ENCODE data around the gene THAP4. TPM values are rescaled to one million over a fixed set of nuclear protein-coding genes. Genes with fewer than 3 reads are reported as not detected.

The THAP4 gene
- total RNA-seq, 1 donor from 2014 or later = 46.0 TPM

DNA sequence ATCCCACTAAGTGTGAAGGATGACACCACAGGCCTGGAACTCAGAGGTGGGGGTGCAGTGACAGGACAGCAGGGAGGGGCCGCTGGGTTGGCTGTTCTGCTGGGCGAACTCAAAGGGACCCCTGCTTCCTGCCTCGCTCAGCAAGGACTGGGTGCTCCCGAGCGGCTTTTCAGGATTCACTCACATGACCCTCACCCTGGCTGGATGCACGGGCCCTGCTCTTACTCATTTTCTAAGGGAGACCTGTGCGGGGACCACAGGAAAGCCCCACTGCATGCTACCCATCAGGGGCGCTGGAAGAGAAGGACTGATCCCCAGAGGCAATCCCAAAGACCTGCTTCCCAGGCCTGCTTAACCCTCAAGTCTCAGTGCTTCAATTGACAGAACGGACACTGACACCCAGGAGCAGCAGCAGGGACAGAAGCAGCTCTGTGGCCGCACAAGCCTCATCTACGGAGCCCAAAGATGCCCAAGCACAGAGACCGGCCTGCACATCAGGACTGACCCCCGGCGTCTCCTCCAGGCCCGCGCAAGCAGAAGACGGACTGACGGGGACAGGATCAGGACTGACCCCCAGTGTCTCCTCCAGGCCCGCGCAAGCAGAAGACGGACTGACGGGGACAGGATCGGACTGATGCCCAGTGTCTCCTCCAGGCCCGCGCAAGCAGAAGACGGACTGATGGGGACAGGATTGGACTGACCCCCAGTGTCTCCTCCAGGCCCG, 29.6 kb downstream of the THAP4 start:
- Histone ChIP-seq H3K4me1 (ENCODE audit: insufficient read depth, low read length) (peaks cover 6% of the 10 kb centered on the region), H3K4me2 (ENCODE audit: low read length) (no peak overlapping the region), H3K27me3 (ENCODE audit: insufficient read depth, low read length) (no peaks in the 10 kb centered on the region), H4K20me1 (ENCODE audit: insufficient read depth, low read length) (peaks cover 18% of the 10 kb centered on the region), H3K79me2 (ENCODE audit: insufficient read depth, low read length) (peaks cover 44% of the 10 kb centered on the region), H2AFZ (ENCODE audit: low read depth, low read length) (no peak overlapping the region), H3K4me3 (ENCODE audit: insufficient read depth, low read depth, low read length) (no peak overlapping the region), H3K9ac (ENCODE audit: low read length) (no peak overlapping the region), H3K36me3 (ENCODE audit: insufficient read depth, low read length) (peaks cover 4% of the 10 kb centered on the region), H3K9me3 (ENCODE audit: insufficient read depth, low read depth, low read length) (no peaks in the 10 kb centered on the region), H3K27ac (ENCODE audit: low read depth, low read length) (no peak overlapping the region)
- Mint-ChIP-seq H3K36me3 (ENCODE audit: low read depth, unreplicated experiment) (peaks cover 13% of the 10 kb centered on the region), H3K27me3 (ENCODE audit: low read depth, unreplicated experiment) (no peaks in the 10 kb centered on the region), H3K4me3 (ENCODE audit: unreplicated experiment) (no peak overlapping the region), H3K27ac (ENCODE audit: unreplicated experiment) (no peak overlapping the region), H3K9me3 (ENCODE audit: unreplicated experiment) (no peaks in the 10 kb centered on the region), H3K4me1 (ENCODE audit: low read depth, unreplicated experiment) (peaks cover 9% of the 10 kb centered on the region)
- FAIRE-seq = no peak
- no peak for TF ChIP-seq EZH2 (IDR thresholded peaks at IDR 0.05; ENCODE audit: insufficient read depth, low read length)
- no peak for TF ChIP-seq CTCF (IDR thresholded peaks at IDR 0.05; ENCODE audit: insufficient read depth, low read depth, low read length)
- no peak for DNase-seq (ENCODE audit: low read depth)

- no peak for TF ChIP-seq EZH2 (IDR thresholded peaks at IDR 0.05; ENCODE audit: insufficient read depth, low read length)
- TF ChIP-seq CTCF (IDR thresholded peaks at IDR 0.05; ENCODE audit: insufficient read depth, low read depth, low read length) = no peak
- peaks cover 18% of the 10 kb centered on the region for H3K36me3 Mint-ChIP-seq (ENCODE audit: low read depth, unreplicated experiment)
- no peak overlapping the region for H3K27ac Mint-ChIP-seq (ENCODE audit: unreplicated experiment)
- Histone ChIP-seq H3K4me3 (ENCODE audit: insufficient read depth, low read depth, low read length) (no peak overlapping the region), H3K79me2 (ENCODE audit: insufficient read depth, low read length) (peaks cover 35% of the 10 kb centered on the region), H4K20me1 (ENCODE audit: insufficient read depth, low read length) (peaks cover 11% of the 10 kb centered on the region), H3K36me3 (ENCODE audit: insufficient read depth, low read length) (peaks cover 5% of the 10 kb centered on the region), H3K4me2 (ENCODE audit: low read length) (no peak overlapping the region), H3K9me3 (ENCODE audit: insufficient read depth, low read depth, low read length) (no peaks in the 10 kb centered on the region), H2AFZ (ENCODE audit: low read depth, low read length) (no peak overlapping the region), H3K9ac (ENCODE audit: low read length) (no peak overlapping the region), H3K4me1 (ENCODE audit: insufficient read depth, low read length) (peaks cover 6% of the 10 kb centered on the region), H3K27ac (ENCODE audit: low read depth, low read length) (no peak overlapping the region), H3K27me3 (ENCODE audit: insufficient read depth, low read length) (no peaks in the 10 kb centered on the region)
- FAIRE-seq (no peak), DNase-seq (ENCODE audit: low read depth) (no peak)
- peaks cover 9% of the 10 kb centered on the region for H3K4me1 Mint-ChIP-seq (ENCODE audit: low read depth, unreplicated experiment)
- no peaks in the 10 kb centered on the region for H3K9me3 Mint-ChIP-seq (ENCODE audit: unreplicated experiment)
- H3K4me3 Mint-ChIP-seq (ENCODE audit: unreplicated experiment) = no peak overlapping the region
- H3K27me3 Mint-ChIP-seq (ENCODE audit: low read depth, unreplicated experiment) = no peaks in the 10 kb centered on the region
These were observed 30.8 kb downstream of the THAP4 start for GRCh38 chr2:241606186-241606585.

DNA sequence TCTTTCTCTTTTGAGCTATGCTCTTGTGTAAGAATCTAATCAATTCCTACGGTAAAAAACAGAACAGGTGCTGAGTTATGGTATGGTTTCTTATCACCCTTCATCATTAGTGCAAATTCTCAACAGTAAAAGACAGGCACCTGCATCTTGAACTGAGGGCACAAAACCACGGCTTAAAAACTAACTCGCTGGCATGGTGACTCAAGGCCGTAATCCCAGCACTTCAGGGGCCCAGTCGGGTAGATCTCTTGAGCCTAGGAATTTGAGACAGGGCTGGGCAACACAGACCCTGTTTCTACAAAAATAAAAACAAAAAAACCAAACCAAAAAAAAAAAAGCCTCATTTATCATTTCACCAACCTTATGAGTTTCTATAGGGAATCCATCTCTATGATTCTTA, 33.3 kb downstream of the THAP4 start:
- H3K27ac Mint-ChIP-seq (ENCODE audit: unreplicated experiment) = no peak overlapping the region
- Histone ChIP-seq H3K4me2 (ENCODE audit: low read length) (no peak overlapping the region), H3K36me3 (ENCODE audit: insufficient read depth, low read length) (peaks cover 9% of the 10 kb centered on the region), H3K27ac (ENCODE audit: low read depth, low read length) (no peak overlapping the region), H2AFZ (ENCODE audit: low read depth, low read length) (no peak overlapping the region), H3K27me3 (ENCODE audit: insufficient read depth, low read length) (no peaks in the 10 kb centered on the region), H3K79me2 (ENCODE audit: insufficient read depth, low read length) (peaks cover 12% of the 10 kb centered on the region), H3K9me3 (ENCODE audit: insufficient read depth, low read depth, low read length) (no peaks in the 10 kb centered on the region), H3K9ac (ENCODE audit: low read length) (no peak overlapping the region), H4K20me1 (ENCODE audit: insufficient read depth, low read length) (peaks cover 3% of the 10 kb centered on the region), H3K4me1 (ENCODE audit: insufficient read depth, low read length) (no peaks in the 10 kb centered on the region), H3K4me3 (ENCODE audit: insufficient read depth, low read depth, low read length) (no peak overlapping the region)
- H3K4me1 Mint-ChIP-seq (ENCODE audit: low read depth, unreplicated experiment) = peaks cover 3% of the 10 kb centered on the region
- no peak for FAIRE-seq
- no peak overlapping the region for H3K4me3 Mint-ChIP-seq (ENCODE audit: unreplicated experiment)
- H3K27me3 Mint-ChIP-seq (ENCODE audit: low read depth, unreplicated experiment) = no peaks in the 10 kb centered on the region
- no peaks in the 10 kb centered on the region for H3K9me3 Mint-ChIP-seq (ENCODE audit: unreplicated experiment)
- no peak for DNase-seq (ENCODE audit: low read depth)
- H3K36me3 Mint-ChIP-seq (ENCODE audit: low read depth, unreplicated experiment) = peaks cover 23% of the 10 kb centered on the region
- TF ChIP-seq EZH2 (IDR thresholded peaks at IDR 0.05; ENCODE audit: insufficient read depth, low read length) (no peak), CTCF (IDR thresholded peaks at IDR 0.05; ENCODE audit: insufficient read depth, low read depth, low read length) (no peak)
